Astrocyte (in vitro differentiated cells and primary cell): ENCODE measurements around the gene NKAIN2. TPM values are rescaled to one million over a fixed set of nuclear protein-coding genes. Genes with fewer than 3 reads are reported as not detected.

ENCODE experiments used
- DNase-seq: peaks from one replicate; pipeline ENCODE4 v3.0.0-alpha.2; 2010; ENCODE audit warnings: low read depth
- FAIRE-seq: peaks from 2 replicates; lab custom pipeline; 2011; peaks lifted over from hg19 to GRCh38; lab: Jason Lieb, UNC
- H2AFZ ChIP-seq: 2 replicates; pipeline ENCODE4 v1.6.0; 2012; ENCODE audit warnings: low read depth, low read length, inconsistent platforms
- H3K27ac ChIP-seq: 2 replicates; pipeline ENCODE4 v1.5.1; 2011; ENCODE audit warnings: low read depth, low read length, inconsistent platforms
- H3K27me3 ChIP-seq: 2 replicates; pipeline ENCODE4 v1.6.0; 2011; ENCODE audit warnings: low read length, inconsistent platforms; ENCODE audit not compliant: insufficient read depth
- H3K36me3 ChIP-seq: 2 replicates; pipeline ENCODE4 v1.5.1; 2011; ENCODE audit warnings: low read length, inconsistent platforms; ENCODE audit not compliant: insufficient read depth
- H3K4me1 ChIP-seq: 2 replicates; pipeline ENCODE4 v1.5.1; 2011; ENCODE audit warnings: low read length, inconsistent platforms; ENCODE audit not compliant: insufficient read depth
- H3K4me2 ChIP-seq: 2 replicates; pipeline ENCODE4 v1.6.0; 2012; ENCODE audit warnings: low read length, inconsistent platforms
- H3K4me3 ChIP-seq: 2 replicates; pipeline ENCODE4 v1.5.1; 2011; ENCODE audit warnings: low read depth, mild to moderate bottlenecking, low read length, inconsistent platforms; ENCODE audit not compliant: insufficient read depth
- H3K79me2 ChIP-seq: 2 replicates; pipeline ENCODE4 v1.6.0; 2012; ENCODE audit warnings: mild to moderate bottlenecking, low read length, inconsistent platforms; ENCODE audit not compliant: insufficient read depth
- H3K9ac ChIP-seq: 2 replicates; pipeline ENCODE4 v1.6.0; 2012; ENCODE audit warnings: mild to moderate bottlenecking, low read length, inconsistent platforms
- H3K9me3 ChIP-seq: 2 replicates; pipeline ENCODE4 v1.5.1; 2012; ENCODE audit warnings: low read depth, mild to moderate bottlenecking, low read length, inconsistent platforms; ENCODE audit not compliant: insufficient read depth
- H4K20me1 ChIP-seq: 2 replicates; pipeline ENCODE4 v1.6.0; 2012; ENCODE audit warnings: low read length, inconsistent platforms; ENCODE audit not compliant: insufficient read depth
- H3K27ac Mint-ChIP-seq: one replicate; pipeline ENCODE4 v1.8.0; 2021; ENCODE audit warnings: mild to moderate bottlenecking, mixed read lengths; ENCODE audit not compliant: unreplicated experiment
- H3K27me3 Mint-ChIP-seq: one replicate; pipeline ENCODE4 v1.8.0; 2021; ENCODE audit warnings: low read depth, mixed read lengths; ENCODE audit not compliant: unreplicated experiment
- H3K36me3 Mint-ChIP-seq: one replicate; pipeline ENCODE4 v1.8.0; 2021; ENCODE audit warnings: low read depth, mixed read lengths; ENCODE audit not compliant: unreplicated experiment
- H3K4me1 Mint-ChIP-seq: one replicate; pipeline ENCODE4 v1.8.0; 2021; ENCODE audit warnings: low read depth, mixed read lengths; ENCODE audit not compliant: unreplicated experiment
- H3K4me3 Mint-ChIP-seq: one replicate; pipeline ENCODE4 v1.8.0; 2021; ENCODE audit warnings: mild to moderate bottlenecking, moderate library complexity, mixed read lengths; ENCODE audit not compliant: unreplicated experiment
- H3K9me3 Mint-ChIP-seq: one replicate; pipeline ENCODE4 v1.8.0; 2021; ENCODE audit warnings: mild to moderate bottlenecking, mixed read lengths; ENCODE audit not compliant: unreplicated experiment
- EZH2 ChIP-seq: IDR thresholded peaks from 2 replicates; pipeline ENCODE4 v1.6.1; 2012; ENCODE audit warnings: mild to moderate bottlenecking, low read length, inconsistent platforms; ENCODE audit not compliant: insufficient read depth
- total RNA-seq: library from RNA; stranded (reverse); gene quantifications from 2 replicates; pipeline ENCODE4 v1.2.1, GENCODE V29; 2021
- TF ChIP-seq, protein P1 (sequence below): IDR thresholded peaks from 2 replicates; pipeline ENCODE4 v1.5.1; 2011; ENCODE audit warnings: low read depth, mild to moderate bottlenecking, inconsistent platforms, low read length, moderate library complexity; ENCODE audit not compliant: insufficient read depth

NKAIN2 gene
- total RNA-seq, 1 donor from 2014 or later: 0.07 TPM

DNA sequence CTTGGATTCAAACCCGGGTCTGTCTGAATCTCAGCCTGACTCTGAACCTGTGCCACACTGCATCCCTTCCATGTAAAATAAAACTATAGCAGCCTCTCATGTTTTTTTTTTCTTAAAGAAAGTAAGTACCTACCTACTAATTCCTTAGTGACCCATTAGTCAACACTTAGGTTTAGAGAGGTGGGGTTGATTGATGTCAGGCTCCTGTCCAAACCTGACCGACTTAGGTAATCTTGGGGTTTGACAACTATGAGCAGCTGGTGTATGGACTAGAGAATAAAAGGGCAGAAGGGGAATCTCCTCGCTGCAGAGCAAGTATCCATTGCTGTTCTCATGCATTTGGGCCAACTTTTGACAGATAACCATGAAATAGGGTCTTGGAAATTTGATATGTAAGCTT, 6.5 kb downstream of the NKAIN2 start:
- Mint-ChIP-seq H3K4me1 (peaks cover 1% of the 10 kb centered on the region), H3K27me3 (peaks cover 5% of the 10 kb centered on the region), H3K4me3 (no peak overlapping the region), H3K27ac (no peak overlapping the region), H3K36me3 (no peaks in the 10 kb centered on the region), H3K9me3 (no peaks in the 10 kb centered on the region)
- no peak overlapping the region for H3K4me2 ChIP-seq
- no peaks in the 10 kb centered on the region for H3K79me2 ChIP-seq
- H3K27me3 ChIP-seq: peaks cover 6% of the 10 kb centered on the region
- H4K20me1 ChIP-seq: no peaks in the 10 kb centered on the region
- H3K9ac ChIP-seq: no peak overlapping the region
- no peak overlapping the region for H2AFZ ChIP-seq
- no peak for FAIRE-seq
- H3K4me3 ChIP-seq: no peak overlapping the region
- TF ChIP-seq, protein P1, sequence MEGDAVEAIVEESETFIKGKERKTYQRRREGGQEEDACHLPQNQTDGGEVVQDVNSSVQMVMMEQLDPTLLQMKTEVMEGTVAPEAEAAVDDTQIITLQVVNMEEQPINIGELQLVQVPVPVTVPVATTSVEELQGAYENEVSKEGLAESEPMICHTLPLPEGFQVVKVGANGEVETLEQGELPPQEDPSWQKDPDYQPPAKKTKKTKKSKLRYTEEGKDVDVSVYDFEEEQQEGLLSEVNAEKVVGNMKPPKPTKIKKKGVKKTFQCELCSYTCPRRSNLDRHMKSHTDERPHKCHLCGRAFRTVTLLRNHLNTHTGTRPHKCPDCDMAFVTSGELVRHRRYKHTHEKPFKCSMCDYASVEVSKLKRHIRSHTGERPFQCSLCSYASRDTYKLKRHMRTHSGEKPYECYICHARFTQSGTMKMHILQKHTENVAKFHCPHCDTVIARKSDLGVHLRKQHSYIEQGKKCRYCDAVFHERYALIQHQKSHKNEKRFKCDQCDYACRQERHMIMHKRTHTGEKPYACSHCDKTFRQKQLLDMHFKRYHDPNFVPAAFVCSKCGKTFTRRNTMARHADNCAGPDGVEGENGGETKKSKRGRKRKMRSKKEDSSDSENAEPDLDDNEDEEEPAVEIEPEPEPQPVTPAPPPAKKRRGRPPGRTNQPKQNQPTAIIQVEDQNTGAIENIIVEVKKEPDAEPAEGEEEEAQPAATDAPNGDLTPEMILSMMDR: no peak
- no peak for TF ChIP-seq EZH2
- no peaks in the 10 kb centered on the region for H3K4me1 ChIP-seq
- DNase-seq: no peak
- no peaks in the 10 kb centered on the region for H3K9me3 ChIP-seq
- H3K27ac ChIP-seq: no peak overlapping the region
- no peaks in the 10 kb centered on the region for H3K36me3 ChIP-seq

DNA sequence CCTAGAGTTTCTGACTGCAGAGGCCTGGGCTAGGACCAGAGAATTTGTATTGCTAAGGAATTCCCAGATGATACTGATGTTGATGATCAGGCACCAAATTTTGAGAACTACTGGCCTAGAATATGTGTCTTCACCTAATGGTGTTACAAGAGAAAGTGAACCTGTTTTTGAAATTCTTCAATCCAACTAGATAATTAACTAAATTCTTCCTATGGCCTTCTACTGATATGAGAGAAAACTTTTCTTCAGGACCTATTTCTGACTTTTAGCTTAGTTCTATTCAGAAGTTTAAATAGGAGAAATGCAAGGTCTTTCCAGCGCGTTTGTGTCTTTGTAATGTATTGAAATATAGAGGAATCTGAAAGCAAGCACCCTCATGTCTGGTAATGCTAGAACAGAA, 7.3 kb downstream of the NKAIN2 start:
- Histone ChIP-seq H3K9ac (no peak overlapping the region), H3K9me3 (no peaks in the 10 kb centered on the region), H4K20me1 (no peaks in the 10 kb centered on the region), H2AFZ (no peak overlapping the region), H3K27ac (no peak overlapping the region), H3K79me2 (no peaks in the 10 kb centered on the region), H3K36me3 (no peaks in the 10 kb centered on the region), H3K4me1 (no peaks in the 10 kb centered on the region), H3K4me2 (no peak overlapping the region), H3K4me3 (no peak overlapping the region), H3K27me3 (peaks cover 4% of the 10 kb centered on the region)
- no peak for DNase-seq
- Mint-ChIP-seq H3K36me3 (no peaks in the 10 kb centered on the region), H3K27me3 (peaks cover 4% of the 10 kb centered on the region), H3K27ac (no peak overlapping the region), H3K9me3 (no peaks in the 10 kb centered on the region), H3K4me3 (no peak overlapping the region), H3K4me1 (peaks cover 1% of the 10 kb centered on the region)
- no peak for FAIRE-seq
- TF ChIP-seq, protein P1: no peak
- TF ChIP-seq EZH2: no peak

DNA sequence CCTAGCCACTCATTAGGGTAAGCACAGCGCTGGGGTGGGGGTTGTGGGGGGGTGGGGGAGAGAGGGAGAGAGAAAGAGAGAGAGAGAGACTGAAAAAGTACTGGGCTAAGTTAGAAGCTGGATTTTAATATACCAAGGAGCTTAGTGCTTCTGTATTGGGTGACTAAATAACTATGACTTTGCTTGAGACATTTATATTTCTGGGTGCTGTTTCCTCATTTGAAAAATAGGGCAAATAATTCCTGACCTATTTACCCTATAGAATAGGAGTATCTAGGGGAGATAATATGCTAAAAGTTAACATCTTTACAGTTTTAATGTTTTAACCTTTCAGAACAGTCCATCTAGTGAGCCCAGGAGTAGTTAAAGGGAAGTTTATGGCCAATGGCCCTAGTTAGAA, 7.7 kb downstream of the NKAIN2 start:
- peaks cover 5% of the 10 kb centered on the region for H3K27me3 Mint-ChIP-seq
- H3K4me3 ChIP-seq: no peak overlapping the region
- TF ChIP-seq EZH2: no peak
- TF ChIP-seq, protein P1: no peak
- no peaks in the 10 kb centered on the region for H3K9me3 Mint-ChIP-seq
- peaks cover 1% of the 10 kb centered on the region for H3K4me1 Mint-ChIP-seq
- no peaks in the 10 kb centered on the region for H3K4me1 ChIP-seq
- H3K27me3 ChIP-seq: peaks cover 4% of the 10 kb centered on the region
- no peaks in the 10 kb centered on the region for H3K9me3 ChIP-seq
- H3K4me2 ChIP-seq: no peak overlapping the region
- no peaks in the 10 kb centered on the region for H3K36me3 ChIP-seq
- no peaks in the 10 kb centered on the region for H4K20me1 ChIP-seq
- H3K9ac ChIP-seq: no peak overlapping the region
- no peak overlapping the region for H2AFZ ChIP-seq
- H3K27ac ChIP-seq: no peak overlapping the region
- H3K4me3 Mint-ChIP-seq: no peak overlapping the region
- no peaks in the 10 kb centered on the region for H3K36me3 Mint-ChIP-seq
- no peak for FAIRE-seq
- no peak for DNase-seq
- H3K27ac Mint-ChIP-seq: no peak overlapping the region
- no peaks in the 10 kb centered on the region for H3K79me2 ChIP-seq
